Uterus (tissue), 4 donors: ENCODE results near the gene NLGN1. TPM values are rescaled to one million over a fixed set of nuclear protein-coding genes. Genes with fewer than 3 reads are reported as not detected.

ENCODE experiments used
- DNase-seq, 2 donors: peaks; one replicate each; pipeline ENCODE4 v3.0.0-alpha.2; 2019 to 2020
- H3K27ac ChIP-seq, 2 donors: fragments of 200-600 bp; sonication (generic); 1 replicate in 1 of 2; 2 replicates in 1 of 2; pipeline ENCODE4 v1.5.1; 2016 to 2018
- H3K27me3 ChIP-seq, 2 donors: fragments of 200-600 bp; sonication (generic); one replicate each; pipeline ENCODE4 v1.5.1; 2018 to 2019; ENCODE audit warnings: control low read depth in 1 of 2
- H3K36me3 ChIP-seq, 2 donors: fragments of 200-600 bp; sonication (generic); one replicate each; pipeline ENCODE4 v1.5.1; 2019; ENCODE audit warnings: control low read depth in 1 of 2
- H3K4me1 ChIP-seq, 2 donors: fragments of 200-600 bp; sonication (generic); one replicate each; pipeline ENCODE4 v1.5.1; 2018 to 2019; ENCODE audit warnings: control low read depth in 1 of 2
- H3K4me3 ChIP-seq, 2 donors: fragments of 200-600 bp; sonication (generic); 1 replicate in 1 of 2; 2 replicates in 1 of 2; pipeline ENCODE4 v1.5.1; 2018 to 2019; ENCODE audit warnings: mild to moderate bottlenecking in 1 of 2
- H3K9me3 ChIP-seq, 2 donors: fragments of 200-600 bp; sonication (generic); one replicate each; pipeline ENCODE4 v1.5.1; 2019; ENCODE audit warnings: control low read depth in 1 of 2
- CTCF ChIP-seq, 4 experiments: fragments of 200-600 bp in 2 of 4; fragments of 450-650 bp in 2 of 4; sonication (generic) in 2 of 4; IDR thresholded peaks; one replicate each; pipeline ENCODE4 v1.5.1; 2016 to 2019; ENCODE audit warnings: antibody characterized with exemption in 4 of 4, mild to moderate bottlenecking in 2 of 4, moderate library complexity in 1 of 4
- POLR2A ChIP-seq, 2 donors: fragments of 450-650 bp; IDR thresholded peaks; one replicate each; pipeline ENCODE4 v1.6.1; 2016; ENCODE audit warnings: antibody characterized with exemption in 2 of 2, mild to moderate bottlenecking in 1 of 2, moderate library complexity in 1 of 2
- intact Hi-C: fragments of 100-400 bp; cut with DNase I; formaldehyde crosslinking; loops from one replicate; pipeline ENCODE4 v1.15.1; 2023; ENCODE audit warnings: low total_unique reads
- total RNA-seq, 4 donors: library from RNA; depleted of rRNA in 3 of 4; stranded (reverse); fragments of >200 nt in 3 of 4; gene quantifications; one replicate each; pipeline versions ENCODE4 v1.1.0 to v1.2.4, GENCODE V29; 2014 to 2023
- donor health status: DM: yes; HTN: yes; CAD: no.

The NLGN1 gene
- total RNA-seq, 4 donors from 2014 or later: 3.6 to 44.8 (median 9.8) TPM

- H3K27me3 ChIP-seq: no peaks in the 10 kb centered on the region
- H3K36me3 ChIP-seq: no peaks in the 10 kb centered on the region
- no peaks in the 10 kb centered on the region for H3K4me1 ChIP-seq
- H3K4me3 ChIP-seq: no peak overlapping the region
- no peak for TF ChIP-seq CTCF (IDR thresholded peaks at IDR 0.05)
- no peak overlapping the region for H3K27ac ChIP-seq
- H3K9me3 ChIP-seq: no peaks in the 10 kb centered on the region
- no peak for DNase-seq
- intact Hi-C loops: no loop called here
Observed at GRCh38 chr3:173685456-173685855, 287.9 kb downstream of the NLGN1 start.

- Histone ChIP-seq H3K4me3 (no peak overlapping the region), H3K9me3 (no peaks in the 10 kb centered on the region), H3K36me3 (no peaks in the 10 kb centered on the region), H3K27ac (no peak overlapping the region), H3K27me3 (no peaks in the 10 kb centered on the region), H3K4me1 (no peaks in the 10 kb centered on the region)
- no peak for DNase-seq
- intact Hi-C loops: no loop called here
- no peak for TF ChIP-seq CTCF (IDR thresholded peaks at IDR 0.05)
- no peak for TF ChIP-seq POLR2A (IDR thresholded peaks at IDR 0.05)
Observed at GRCh38 chr3:173688216-173688842, 290.8 kb downstream of the NLGN1 start.

- no peak overlapping the region for H3K27ac ChIP-seq
- no peaks in the 10 kb centered on the region for H3K4me1 ChIP-seq
- no peak overlapping the region for H3K4me3 ChIP-seq
- no peaks in the 10 kb centered on the region for H3K9me3 ChIP-seq
- no peaks in the 10 kb centered on the region for H3K36me3 ChIP-seq
- TF ChIP-seq POLR2A (IDR thresholded peaks at IDR 0.05) (no peak), CTCF (IDR thresholded peaks at IDR 0.05) (no peak)
- no peaks in the 10 kb centered on the region for H3K27me3 ChIP-seq
- DNase-seq: no peak
- intact Hi-C loops: no loop called here
Observed at GRCh38 chr3:173690542-173691180, 293.1 kb downstream of the NLGN1 start.

- Histone ChIP-seq H3K9me3 (no peaks in the 10 kb centered on the region), H3K36me3 (no peaks in the 10 kb centered on the region), H3K4me3 (no peak overlapping the region), H3K27me3 (no peaks in the 10 kb centered on the region), H3K4me1 (no peaks in the 10 kb centered on the region), H3K27ac (no peak overlapping the region)
- no peak for DNase-seq
- intact Hi-C loops: no loop called here
- TF ChIP-seq CTCF (IDR thresholded peaks at IDR 0.05): no peak
- no peak for TF ChIP-seq POLR2A (IDR thresholded peaks at IDR 0.05)
Observed at GRCh38 chr3:173699353-173699752, 301.8 kb downstream of the NLGN1 start.

- H3K27ac ChIP-seq: no peak overlapping the region
- intact Hi-C loops: no loop called here
- no peak overlapping the region for H3K4me3 ChIP-seq
- H3K36me3 ChIP-seq: no peaks in the 10 kb centered on the region
- no peak for DNase-seq
- H3K4me1 ChIP-seq: no peaks in the 10 kb centered on the region
- H3K9me3 ChIP-seq: no peaks in the 10 kb centered on the region
- no peak for TF ChIP-seq CTCF (IDR thresholded peaks at IDR 0.05)
- TF ChIP-seq POLR2A (IDR thresholded peaks at IDR 0.05): no peak
- H3K27me3 ChIP-seq: no peaks in the 10 kb centered on the region
Observed at GRCh38 chr3:173700336-173700735, 302.8 kb downstream of the NLGN1 start.
